Stimulated activated CD8-positive, alpha-beta memory T cell treated with anti-CD3 and anti-CD28 coated beads, Interleukin-7, amount 100 ng/mL, for 48 hours (primary cell): ENCODE results near the gene CLEC2L.

ENCODE experiments used
- DNase-seq, 2 donors: peaks; one replicate each; pipeline ENCODE4 v3.0.0-alpha.2; 2020; ENCODE audit warnings: low read depth in 1 of 2; ENCODE audit errors: extremely low read depth in 1 of 2

Gene CLEC2L

GRCh38 chr7:139573871-139574270 is 50.4 kb downstream of the CLEC2L start:
- no peak for DNase-seq

GRCh38 chr7:139574618-139575337 is 51.3 kb downstream of the CLEC2L start:
- DNase-seq = no peak

GRCh38 chr7:139575338-139575680 is 51.8 kb downstream of the CLEC2L start:
- no peak for DNase-seq

DNA sequence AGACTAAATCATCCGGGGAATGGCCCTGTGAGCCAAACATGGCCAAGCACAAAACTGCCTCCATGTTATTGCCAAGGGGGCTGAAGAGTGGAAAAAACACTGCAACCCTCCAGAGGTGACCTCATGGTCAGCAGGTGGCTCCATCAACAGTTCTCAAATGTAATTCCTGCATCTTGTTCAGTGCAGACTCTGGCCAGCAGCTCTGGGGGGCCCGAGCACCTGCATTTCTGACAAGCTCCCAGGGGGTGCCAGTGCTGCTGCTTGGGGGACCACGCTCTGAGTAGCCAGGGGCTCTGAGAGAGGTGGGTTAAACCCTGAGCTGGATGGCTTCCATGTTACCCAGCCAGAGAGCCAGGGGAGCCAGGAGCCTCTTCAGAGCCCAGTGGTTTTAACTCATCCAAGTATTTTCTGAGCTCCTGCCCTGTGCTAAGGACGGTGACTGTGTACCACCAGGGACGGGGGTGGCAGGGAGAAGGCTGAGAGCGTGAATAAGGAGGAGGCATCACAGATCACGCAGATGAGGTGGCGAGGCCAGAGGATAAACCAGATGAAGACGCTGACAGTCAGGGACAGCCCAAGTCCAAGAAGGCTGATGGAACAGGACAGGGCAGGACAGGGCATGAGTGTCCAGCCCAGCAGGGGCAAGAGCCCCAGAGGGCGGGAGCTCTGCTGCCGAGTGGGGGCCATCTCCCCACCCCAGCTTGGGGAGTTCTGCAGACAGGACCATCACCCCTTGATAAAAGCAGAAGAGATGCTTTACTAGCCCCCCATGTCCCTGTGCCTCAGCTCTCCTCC is 52.9 kb downstream of the CLEC2L start:
- no peak for DNase-seq

DNA sequence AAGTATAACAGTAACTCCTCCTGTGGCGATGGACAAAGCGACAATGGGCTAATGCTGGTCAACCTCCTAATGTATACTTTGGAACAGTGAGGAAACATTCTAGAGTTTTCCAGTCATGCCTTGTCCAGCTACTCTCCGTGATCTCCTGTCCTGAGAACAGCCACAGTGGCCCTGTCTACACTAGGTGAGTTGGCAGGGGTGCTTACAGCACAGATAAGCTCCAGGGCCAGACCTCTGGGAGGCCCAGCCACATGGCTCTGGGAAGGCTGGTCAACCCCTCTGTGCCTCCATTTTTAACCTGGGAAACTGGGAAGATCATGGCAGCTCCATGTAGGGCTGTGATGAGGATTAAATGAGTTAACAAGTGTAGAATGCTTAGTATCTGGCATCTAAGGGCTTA is 57.0 kb downstream of the CLEC2L start:
- DNase-seq = no peak

DNA sequence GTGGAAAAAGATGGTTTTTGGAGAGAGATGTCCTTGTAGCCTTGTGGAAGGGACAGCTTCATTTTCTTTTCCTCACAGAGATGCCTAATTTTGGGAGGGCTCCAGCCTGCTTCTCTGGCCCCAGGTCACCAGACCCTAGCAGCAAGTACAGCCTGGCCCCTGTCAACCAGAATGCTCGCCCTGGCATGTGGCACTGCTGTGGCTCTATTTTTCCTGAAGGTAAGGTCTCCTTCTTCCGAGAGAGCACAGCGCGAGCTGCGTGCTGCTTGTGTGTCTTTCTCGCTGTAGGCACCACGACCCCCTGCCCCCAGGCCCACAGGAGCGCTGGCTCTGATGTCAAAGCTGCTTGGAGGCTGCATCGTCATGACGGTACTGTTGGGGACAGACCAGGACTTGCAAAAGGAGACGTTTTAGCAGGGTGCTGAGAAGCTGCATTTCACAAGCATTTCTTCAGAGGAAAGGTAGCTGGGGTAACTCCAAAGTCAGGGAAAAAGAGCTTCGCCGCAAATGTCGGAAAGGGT is 58.7 kb downstream of the CLEC2L start:
- no peak for DNase-seq

DNA sequence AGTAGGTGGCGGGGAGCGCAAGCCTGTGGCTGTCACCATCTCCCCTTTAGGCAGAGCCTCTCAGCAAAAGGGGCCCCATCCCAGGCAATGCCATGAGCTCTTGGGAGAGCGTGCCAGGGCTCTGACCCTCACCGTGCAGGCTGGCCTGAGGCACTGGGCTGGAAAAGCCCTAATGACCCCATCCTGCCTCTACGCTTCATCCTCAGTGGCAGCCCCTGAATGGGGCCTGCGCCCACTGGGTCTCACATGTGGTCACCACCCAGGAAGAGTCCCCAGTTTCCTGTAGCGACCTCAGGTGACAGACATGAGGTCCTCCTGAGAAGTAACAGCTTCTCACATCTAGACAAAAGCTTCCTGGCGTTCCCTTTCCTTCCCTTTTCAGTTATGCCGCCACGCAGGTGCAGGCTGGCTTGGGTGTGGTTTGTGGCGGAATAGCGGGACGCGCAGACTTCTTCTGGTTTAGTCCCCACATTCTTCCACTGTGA is 59.2 kb downstream of the CLEC2L start:
- no peak for DNase-seq

DNA sequence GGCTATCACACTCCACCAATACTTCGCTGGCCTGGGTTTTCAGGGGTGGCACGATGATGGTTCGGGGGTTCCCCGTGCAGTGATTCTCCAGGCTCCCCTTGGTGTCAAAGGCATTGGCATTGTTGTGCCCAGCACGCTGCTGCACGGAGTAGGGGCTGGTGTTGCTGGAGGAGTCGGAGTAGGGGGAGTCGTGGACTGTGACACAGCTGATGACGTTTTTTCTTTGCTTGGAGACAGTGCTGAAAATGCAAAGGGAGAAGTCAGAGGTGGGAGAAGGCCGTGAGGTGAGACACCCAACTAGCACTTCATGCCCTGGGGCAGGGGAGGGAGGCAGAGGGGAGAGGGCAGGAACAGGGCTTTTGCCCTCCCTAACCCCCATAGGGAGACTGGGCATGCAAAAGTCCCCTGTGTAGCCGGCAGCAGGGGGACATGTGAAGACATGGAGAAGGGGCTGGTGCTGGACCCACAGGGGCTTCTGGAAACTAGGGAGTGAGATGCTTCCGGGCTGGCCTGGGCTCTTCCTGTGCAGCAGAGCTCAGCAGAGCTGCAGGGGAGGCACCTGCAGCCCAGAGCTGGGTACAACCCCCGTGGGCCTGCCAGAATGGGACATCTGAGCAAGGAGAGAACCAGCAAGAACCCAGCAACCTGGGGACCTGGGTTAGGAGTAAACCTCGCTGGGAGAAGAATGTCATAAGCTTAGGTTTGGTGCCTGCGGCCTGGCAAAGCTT is 60.5 kb downstream of the CLEC2L start:
- no peak for DNase-seq

- no peak for DNase-seq
Measured at GRCh38 chr7:139585042-139585441, 61.6 kb downstream of the CLEC2L start.

DNA sequence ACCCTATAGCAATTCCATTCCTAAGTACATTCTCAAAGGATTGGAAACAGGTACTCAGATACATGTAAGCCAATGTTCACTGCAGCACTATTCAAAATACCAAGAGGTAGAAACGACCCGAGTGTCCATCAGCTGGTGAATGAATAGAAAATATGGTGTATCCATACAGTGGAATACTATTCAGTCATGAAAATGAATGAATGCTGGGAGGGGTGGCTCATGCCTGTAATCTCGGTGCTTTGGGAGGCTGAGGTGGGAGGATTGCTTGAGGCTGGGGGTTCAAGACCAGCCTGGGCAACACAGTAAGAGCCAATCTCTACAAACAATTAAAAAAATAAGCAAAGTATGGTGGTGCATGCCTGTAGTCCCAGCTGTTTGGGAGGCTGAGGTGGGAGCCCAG is 62.8 kb downstream of the CLEC2L start:
- DNase-seq = no peak

GRCh38 chr7:139587535-139587934 is 64.0 kb downstream of the CLEC2L start:
- no peak for DNase-seq

GRCh38 chr7:139588632-139589031 is 65.1 kb downstream of the CLEC2L start:
- no peak for DNase-seq

- no peak for DNase-seq
Measured at GRCh38 chr7:139589474-139589873, 66.0 kb downstream of the CLEC2L start.

DNA sequence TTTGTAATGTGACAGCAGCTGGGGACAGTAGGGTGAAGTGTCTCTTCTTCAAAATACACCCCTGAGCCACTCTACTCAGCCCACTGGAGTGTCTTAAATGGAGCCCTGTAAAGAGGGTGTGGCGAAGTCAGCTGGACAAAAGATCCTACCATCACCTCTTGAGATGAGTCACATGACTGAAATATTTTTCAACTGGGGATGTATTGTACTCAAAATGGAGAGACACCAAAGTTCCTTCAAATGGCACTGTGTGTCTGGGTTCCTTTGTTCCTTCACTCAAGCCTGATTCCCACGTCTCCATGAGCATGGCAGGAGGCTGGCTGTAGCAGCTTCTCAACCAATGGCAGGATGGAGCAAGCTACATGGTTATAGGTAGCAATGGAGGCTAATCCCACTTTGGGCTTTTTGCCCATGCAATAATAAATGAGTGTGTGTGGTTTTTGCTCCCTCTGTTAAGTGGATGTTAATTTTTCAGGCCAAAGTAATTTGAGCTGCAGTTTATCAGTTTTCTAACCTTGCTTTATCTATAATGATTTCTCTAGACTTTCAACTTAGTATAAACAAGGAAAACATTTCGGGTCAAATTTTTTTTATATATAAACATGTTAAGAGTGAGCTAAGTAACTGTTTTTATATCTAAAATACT is 68.2 kb downstream of the CLEC2L start:
- DNase-seq = no peak

- no peak for DNase-seq
Measured at GRCh38 chr7:139592801-139593461, 69.4 kb downstream of the CLEC2L start.

DNA sequence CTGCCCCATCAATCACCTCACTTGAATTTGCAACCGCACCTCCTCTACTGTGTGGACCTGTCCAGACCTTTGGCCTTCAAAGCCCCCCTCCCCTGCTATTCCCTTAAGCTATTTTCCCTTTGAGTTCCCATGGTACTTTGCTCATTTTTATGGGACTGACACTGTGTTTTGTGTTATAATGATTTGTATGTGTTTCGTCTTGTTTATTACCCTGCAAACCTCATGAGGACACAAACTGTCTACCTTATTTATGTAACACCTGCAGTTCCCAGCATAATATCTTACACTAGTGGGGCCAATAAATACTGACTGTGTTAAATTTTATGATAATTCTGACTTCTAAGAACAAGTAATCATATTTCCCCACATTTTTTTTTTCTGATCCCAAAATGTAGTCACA is 70.6 kb downstream of the CLEC2L start:
- DNase-seq = no peak
